ENCODE data around the gene BACH2. TPM values are rescaled to one million over a fixed set of nuclear protein-coding genes. Genes with fewer than 3 reads are reported as not detected.

The BACH2 gene
- total RNA-seq, 1 experiment from 2014 or later, result 3.3 TPM

GRCh38 chr6:90230548-90231215 lies 66.0 kb downstream of the BACH2 start (continued):
- TF ChIP-seq EGR1 (IDR thresholded peaks at IDR 0.05; ENCODE audit: low read depth) (no peak), ZNF274 (IDR thresholded peaks at IDR 0.05; ENCODE audit: low read depth, low read length) (no peak)

- Histone ChIP-seq H3K9me2 (ENCODE audit: insufficient read depth) (no peaks in the 10 kb centered on the region), H3K4me2 (ENCODE audit: low read length) (no peak overlapping the region), H3K27me3 (ENCODE audit: insufficient read depth, low read length) (no peaks in the 10 kb centered on the region), H3K9me3 (ENCODE audit: control insufficient read depth in 1 of 2, insufficient read depth in 1 of 2, low read depth in 1 of 2, low read length in 2 of 2) (no peaks in the 10 kb centered on the region), H3K79me2 (ENCODE audit: insufficient read depth, low read length) (no peaks in the 10 kb centered on the region), H3K36me3 (ENCODE audit: control insufficient read depth in 1 of 2, insufficient read depth in 2 of 2, low read length in 2 of 2) (no peaks in the 10 kb centered on the region), H2AFZ (ENCODE audit: low read depth, low read length, poor library complexity, severe bottlenecking) (no peak overlapping the region), H3K4me3 (replicated peaks in 1 of 2; ENCODE audit: low read depth in 1 of 2, low read length in 2 of 2) (no peak overlapping the region), H3K9ac (ENCODE audit: low read length) (no peak overlapping the region), H3K4me1 (ENCODE audit: control insufficient read depth in 1 of 2, insufficient read depth in 2 of 2, low read length in 2 of 2) (no peaks in the 10 kb centered on the region), H3K27ac (ENCODE audit: low read depth, low read length) (no peak overlapping the region), H4K20me1 (ENCODE audit: insufficient read depth) (no peaks in the 10 kb centered on the region)
- DNase-seq (ENCODE audit: low read depth, low spot score) (no peak), ATAC-seq (no peak)
- CTCF ChIA-PET, result no interaction called here
- POLR2A ChIA-PET, result no interaction called here
- BruUV-seq (replicated peaks), result no TSS peak
- intact Hi-C loops (cut with micrococcal nuclease), result no loop called here
- RAD21 ChIA-PET (ENCODE audit: low non-redundant PET in 1 of 2, low total read pairs in 2 of 2, uncharacterized antibody in 2 of 2, unreplicated experiment in 2 of 2), result no interaction called here
- TF ChIP-seq RAD21 (IDR thresholded peaks at IDR 0.05; ENCODE audit: low read depth) (no peak), ZNF274 (IDR thresholded peaks at IDR 0.05; ENCODE audit: low read depth, low read length) (no peak), CEBPB (IDR thresholded peaks at IDR 0.05; ENCODE audit: low read depth) (no peak), CBX3 (IDR thresholded peaks at IDR 0.05; ENCODE audit: low read depth) (no peak), EZH2 (IDR thresholded peaks at IDR 0.05) (no peak), ATF3 (IDR thresholded peaks at IDR 0.05) (no peak), TCF7L2 (IDR thresholded peaks at IDR 0.05; ENCODE audit: borderline replicate concordance, extremely low read depth, insufficient read depth, insufficient read length) (no peak), CTCF (IDR thresholded peaks at IDR 0.05 in 2 of 3, conservative IDR thresholded peaks at IDR 0.05 in 1 of 3; ENCODE audit: borderline replicate concordance in 1 of 3, insufficient read depth in 1 of 3, low read depth in 2 of 3, low read length in 2 of 3) (no peak), SRF (IDR thresholded peaks at IDR 0.05; ENCODE audit: low read depth) (no peak), SIN3A (IDR thresholded peaks at IDR 0.05; ENCODE audit: low read depth) (no peak), ELF1 (IDR thresholded peaks at IDR 0.05; ENCODE audit: borderline replicate concordance, low read depth) (no peak), MAX (IDR thresholded peaks at IDR 0.05) (no peak)
Observed at GRCh38 chr6:90229331-90230010, 67.2 kb downstream of the BACH2 start.

Data from HCT116 (cell line).